Subcutaneous abdominal adipose tissue (tissue), 5 donors: ENCODE data around the gene OPHN1.
"Not testable (repeated sequence)": the region's sequence is repeated elsewhere in the genome, so short reads cannot be mapped to it uniquely, and the experiment has no call there.

Source experiments
- H3K27ac ChIP-seq: one replicate; pipeline ENCODE4 v1.7.0; 2013; ENCODE audit warnings: low read depth, mild to moderate bottlenecking, inconsistent platforms, low read length, moderate library complexity
- H3K27me3 ChIP-seq, 5 donors: one replicate each; pipeline ENCODE4 v1.7.0; 2013; ENCODE audit warnings: low read length in 5 of 5, inconsistent platforms in 1 of 5; ENCODE audit not compliant: control insufficient read depth in 5 of 5, insufficient read depth in 4 of 5
- H3K36me3 ChIP-seq, 5 donors: one replicate each; pipeline ENCODE4 v1.7.0; 2013; ENCODE audit warnings: low read length in 5 of 5; ENCODE audit not compliant: control insufficient read depth in 5 of 5, insufficient read depth in 5 of 5
- H3K4me1 ChIP-seq, 5 donors: one replicate each; pipeline ENCODE4 v1.7.0; 2013; ENCODE audit warnings: low read length in 5 of 5, mild to moderate bottlenecking in 3 of 5, moderate library complexity in 1 of 5; ENCODE audit not compliant: control insufficient read depth in 5 of 5, insufficient read depth in 5 of 5
- H3K4me3 ChIP-seq, 5 donors: one replicate each; pipeline ENCODE4 v1.7.0; 2013; ENCODE audit warnings: low read length in 5 of 5, low read depth in 1 of 5
- H3K9ac ChIP-seq, 5 donors: one replicate each; pipeline ENCODE4 v1.7.0; 2013; ENCODE audit warnings: low read length in 5 of 5, mild to moderate bottlenecking in 4 of 5, moderate library complexity in 3 of 5
- H3K9me3 ChIP-seq, 5 donors: one replicate each; pipeline ENCODE4 v1.7.0; 2013; ENCODE audit warnings: low read length in 5 of 5; ENCODE audit not compliant: control insufficient read depth in 5 of 5
- donor health status: healthy.
- donor health status: healthy.
- donor health status: healthy.
- donor health status: healthy.
- donor health status: healthy.

OPHN1 gene

DNA sequence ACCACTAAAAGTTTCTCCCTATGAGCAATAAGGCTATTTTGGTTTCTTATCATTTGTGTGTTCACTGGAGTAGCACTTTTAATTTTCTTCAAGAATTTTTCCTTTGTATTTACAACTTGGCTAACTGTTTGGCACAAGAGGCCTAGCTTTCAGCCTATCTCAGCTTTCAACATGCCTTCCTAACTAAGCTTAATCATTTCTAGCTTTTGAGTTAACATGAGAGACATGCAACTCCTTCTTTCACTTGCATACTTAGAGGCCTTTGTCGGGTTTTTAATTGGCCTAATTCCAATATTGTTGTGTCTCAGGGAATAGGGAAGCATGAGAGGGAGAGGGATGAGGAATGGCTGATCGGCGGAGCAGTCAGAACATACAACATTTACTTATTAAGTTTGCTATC lies 349.8 kb downstream of the OPHN1 start:
- no peaks in the 10 kb centered on the region for H3K27me3 ChIP-seq
- H3K9ac ChIP-seq = no peak overlapping the region
- peaks cover 0 to 12% (median 4%) of the 10 kb centered on the region in 5 donors for H3K4me1 ChIP-seq
- no peak overlapping the region for H3K4me3 ChIP-seq
- peaks cover 0 to 3% (median 0%) of the 10 kb centered on the region in 5 donors for H3K9me3 ChIP-seq
- no peaks in the 10 kb centered on the region for H3K36me3 ChIP-seq
- no peak overlapping the region for H3K27ac ChIP-seq

DNA sequence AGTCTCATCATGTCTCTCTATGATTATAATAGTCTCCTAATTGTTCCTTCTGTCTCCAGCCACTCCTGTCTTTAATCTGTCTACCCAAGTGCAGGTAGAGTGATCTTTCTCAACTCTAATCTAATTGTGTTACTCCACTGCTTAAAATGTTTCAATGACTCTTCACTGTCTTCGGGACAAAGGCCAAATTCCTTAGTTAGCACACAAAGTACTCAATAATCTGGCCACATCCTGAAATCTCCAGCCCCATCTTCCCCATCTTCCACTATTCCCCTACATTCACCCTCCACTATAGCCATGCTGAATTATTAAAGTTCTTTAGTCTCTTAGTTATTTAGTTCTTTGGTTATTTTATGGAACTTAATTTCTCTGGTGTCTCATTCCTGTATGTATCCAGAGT lies 353.3 kb downstream of the OPHN1 start:
- Histone ChIP-seq H3K4me3 (no peak overlapping the region), H3K27me3 (no peaks in the 10 kb centered on the region), H3K27ac (no peak overlapping the region), H3K4me1 (peaks cover 0 to 10% (median 4%) of the 10 kb centered on the region in 5 donors), H3K9ac (no peak overlapping the region), H3K36me3 (no peaks in the 10 kb centered on the region), H3K9me3 (peaks cover 0 to 3% (median 0%) of the 10 kb centered on the region in 5 donors)

DNA sequence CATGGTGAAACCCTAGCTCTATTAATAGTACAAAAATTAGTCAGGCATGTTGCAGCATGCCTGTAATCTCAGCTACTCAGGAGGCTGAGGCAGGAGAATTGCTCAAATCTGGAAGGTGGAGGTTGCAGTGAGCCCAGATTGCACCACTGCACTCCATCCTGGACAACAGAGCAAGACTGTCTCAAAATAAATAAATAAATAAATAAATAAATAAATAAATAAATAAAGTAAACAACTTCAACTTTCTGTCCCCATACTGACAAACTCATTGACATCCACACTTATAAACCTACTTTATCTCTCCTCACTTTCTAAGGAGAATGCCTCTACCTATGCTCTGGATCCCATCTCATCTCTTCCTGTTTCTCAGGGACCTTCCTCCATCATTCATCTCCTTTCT lies 354.5 kb downstream of the OPHN1 start:
- H3K27me3 ChIP-seq, H3K9me3 ChIP-seq, H3K9ac ChIP-seq, H3K4me1 ChIP-seq, H3K36me3 ChIP-seq, H3K4me3 ChIP-seq, H3K27ac ChIP-seq: not testable (repeated sequence)

DNA sequence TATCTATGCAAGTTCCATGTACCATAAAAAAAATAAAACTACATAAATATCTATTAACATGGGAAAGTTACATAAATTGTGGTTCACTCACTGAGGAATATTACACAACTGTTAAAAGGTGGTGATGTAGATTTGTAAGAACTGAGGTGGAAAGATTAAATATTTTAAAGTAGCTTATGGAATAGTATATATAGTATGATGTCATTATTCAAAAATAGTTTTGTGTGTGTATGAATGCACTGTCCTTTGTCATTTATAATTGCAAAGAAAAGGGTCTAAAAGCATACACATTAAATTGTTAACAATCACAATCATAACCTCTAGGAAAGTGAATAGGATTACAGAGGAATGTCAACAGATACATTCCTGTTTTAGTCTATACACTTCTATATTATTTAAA lies 355.9 kb downstream of the OPHN1 start:
- peaks cover 0 to 1% (median 0%) of the 10 kb centered on the region in 5 donors for H3K27me3 ChIP-seq
- peaks cover 0 to 4% (median 1%) of the 10 kb centered on the region in 5 donors for H3K36me3 ChIP-seq
- no peak overlapping the region for H3K9ac ChIP-seq
- no peaks in the 10 kb centered on the region for H3K4me1 ChIP-seq
- H3K4me3 ChIP-seq = no peak overlapping the region
- H3K27ac ChIP-seq = no peak overlapping the region
- H3K9me3 ChIP-seq = no peaks in the 10 kb centered on the region

DNA sequence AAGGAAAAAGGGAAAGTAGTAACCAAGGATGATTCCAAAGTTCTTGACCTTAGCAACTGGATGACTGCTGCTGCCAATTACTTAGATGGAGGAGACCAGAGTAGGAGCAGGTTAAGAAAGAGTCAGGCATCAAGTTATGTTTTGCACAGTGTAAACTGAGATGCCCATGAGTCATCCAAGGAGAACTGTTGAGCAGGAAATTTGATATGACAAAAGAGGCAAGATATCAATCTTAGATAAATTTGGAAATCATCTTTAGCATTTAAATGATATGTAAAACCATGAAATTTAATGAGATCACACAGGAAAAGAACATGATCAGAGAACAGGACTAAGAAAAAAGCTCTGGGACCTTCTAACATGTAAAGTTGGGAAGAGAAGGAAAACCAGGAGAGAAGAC lies 361.3 kb downstream of the OPHN1 start:
- Histone ChIP-seq H3K4me1 (no peaks in the 10 kb centered on the region), H3K27ac (no peak overlapping the region), H3K27me3 (peaks cover 0 to 4% (median 2%) of the 10 kb centered on the region in 5 donors), H3K9ac (no peak overlapping the region), H3K36me3 (peaks cover 4 to 16% (median 10%) of the 10 kb centered on the region in 5 donors), H3K4me3 (no peak overlapping the region), H3K9me3 (no peaks in the 10 kb centered on the region)

DNA sequence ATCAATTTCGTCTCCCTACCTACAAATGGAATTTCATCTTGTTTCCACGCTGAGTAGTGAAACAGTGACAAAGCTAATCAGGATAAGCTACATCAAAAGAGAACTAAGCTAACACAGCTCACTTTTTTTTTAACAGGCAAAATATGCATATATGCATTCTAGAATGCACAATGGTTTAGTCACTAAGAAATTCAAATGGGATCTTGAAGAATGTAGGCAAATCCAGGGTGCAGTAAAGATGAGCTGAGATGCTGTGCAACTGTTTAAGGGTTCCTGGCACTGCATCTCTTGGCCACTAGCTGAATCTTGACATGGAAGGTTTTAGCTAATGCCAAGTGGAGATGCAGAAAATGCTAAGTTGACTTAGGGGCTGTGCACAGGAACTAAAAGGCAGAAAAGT lies 363.2 kb downstream of the OPHN1 start:
- H3K4me3 ChIP-seq, H3K27ac ChIP-seq, H3K9me3 ChIP-seq, H3K4me1 ChIP-seq, H3K9ac ChIP-seq, H3K27me3 ChIP-seq: not testable (repeated sequence)
- peaks cover 4 to 16% (median 10%) of the 10 kb centered on the region in 5 donors for H3K36me3 ChIP-seq

DNA sequence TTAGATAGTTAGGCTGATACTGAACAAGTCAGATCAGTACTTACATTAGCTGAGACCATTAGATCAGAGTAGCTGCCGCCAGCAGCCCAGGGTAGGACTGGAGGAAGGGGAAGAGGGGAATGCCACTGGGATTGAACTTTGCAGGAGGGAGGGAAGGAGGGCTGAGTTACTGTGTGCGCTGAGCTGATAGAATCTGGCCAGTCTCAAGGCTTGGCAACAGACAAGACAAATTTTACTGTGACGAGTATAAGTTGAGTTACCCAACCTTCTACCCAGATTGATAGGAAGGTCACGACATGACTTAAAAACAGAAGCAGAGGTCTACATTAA lies 372.1 kb downstream of the OPHN1 start:
- H3K9ac ChIP-seq = no peak overlapping the region
- peaks cover 0 to 6% (median 0%) of the 10 kb centered on the region in 5 donors for H3K36me3 ChIP-seq
- no peak overlapping the region for H3K27ac ChIP-seq
- no peaks in the 10 kb centered on the region for H3K9me3 ChIP-seq
- H3K4me1 ChIP-seq = peaks cover 0 to 11% (median 0%) of the 10 kb centered on the region in 5 donors
- no peak overlapping the region for H3K4me3 ChIP-seq
- peaks cover 0 to 5% (median 0%) of the 10 kb centered on the region in 5 donors for H3K27me3 ChIP-seq

DNA sequence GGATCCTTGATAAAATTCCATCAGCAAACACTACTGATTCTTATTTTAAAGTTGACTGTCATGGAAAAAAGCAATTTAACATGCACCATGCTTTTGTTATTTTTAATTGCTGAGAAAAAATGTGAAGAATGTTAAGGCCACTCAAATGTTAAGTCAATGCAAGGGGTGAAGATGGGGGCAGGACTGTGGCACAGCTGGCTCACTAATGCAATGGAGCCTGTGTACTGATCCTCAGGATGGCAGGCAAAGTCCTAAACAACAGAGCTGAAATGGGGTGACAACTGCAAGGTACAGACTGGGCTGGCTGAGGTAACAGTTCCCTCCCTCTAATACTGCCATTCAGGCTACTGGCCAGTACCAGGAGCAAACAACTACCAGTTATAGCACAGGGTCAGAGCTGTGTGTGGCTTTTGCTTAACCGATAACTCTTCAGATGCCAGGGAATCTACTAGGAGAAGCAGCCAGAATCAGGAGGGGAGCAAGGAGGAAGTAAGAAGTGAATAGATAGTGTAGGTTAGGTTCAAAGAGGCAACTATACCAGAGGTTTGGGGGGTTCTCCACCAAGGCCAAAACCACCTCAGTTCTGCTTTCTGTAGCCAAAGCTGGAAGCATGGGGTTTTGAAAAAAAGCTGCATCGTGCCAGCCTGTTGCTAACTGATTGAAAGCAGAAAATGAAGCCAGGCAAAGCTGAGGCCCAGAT lies 372.6 kb downstream of the OPHN1 start:
- peaks cover 0 to 5% (median 0%) of the 10 kb centered on the region in 5 donors for H3K27me3 ChIP-seq
- no peaks in the 10 kb centered on the region for H3K9me3 ChIP-seq
- no peak overlapping the region for H3K4me3 ChIP-seq
- no peak overlapping the region for H3K27ac ChIP-seq
- H3K9ac ChIP-seq = no peak overlapping the region
- H3K36me3 ChIP-seq = peaks cover 0 to 6% (median 0%) of the 10 kb centered on the region in 5 donors
- H3K4me1 ChIP-seq = peaks cover 0 to 11% (median 0%) of the 10 kb centered on the region in 5 donors

DNA sequence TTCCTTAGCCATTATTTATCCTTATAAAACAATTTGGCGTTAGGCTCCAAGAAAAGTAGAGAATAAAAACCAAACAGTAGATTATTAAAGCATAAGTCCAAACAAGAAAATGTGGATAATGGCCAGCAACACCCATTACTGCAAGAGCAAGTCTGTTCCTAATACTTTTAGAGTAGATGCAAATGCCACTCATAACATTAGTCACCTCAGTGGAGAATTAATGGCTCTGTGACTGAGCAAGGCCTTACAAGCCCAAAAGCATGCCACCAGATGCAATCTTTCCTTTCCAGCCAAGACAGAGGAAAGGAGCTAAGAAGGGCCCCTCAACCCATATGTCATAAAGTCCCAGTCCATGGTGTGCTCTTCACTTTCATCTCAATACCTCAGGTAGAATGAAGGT lies 373.8 kb downstream of the OPHN1 start:
- Histone ChIP-seq H3K9me3 (no peaks in the 10 kb centered on the region), H3K4me3 (no peak overlapping the region), H3K27me3 (peaks cover 0 to 5% (median 0%) of the 10 kb centered on the region in 5 donors), H3K4me1 (peaks cover 0 to 11% (median 0%) of the 10 kb centered on the region in 5 donors), H3K36me3 (peaks cover 0 to 6% (median 0%) of the 10 kb centered on the region in 5 donors), H3K9ac (no peak overlapping the region), H3K27ac (no peak overlapping the region)

DNA sequence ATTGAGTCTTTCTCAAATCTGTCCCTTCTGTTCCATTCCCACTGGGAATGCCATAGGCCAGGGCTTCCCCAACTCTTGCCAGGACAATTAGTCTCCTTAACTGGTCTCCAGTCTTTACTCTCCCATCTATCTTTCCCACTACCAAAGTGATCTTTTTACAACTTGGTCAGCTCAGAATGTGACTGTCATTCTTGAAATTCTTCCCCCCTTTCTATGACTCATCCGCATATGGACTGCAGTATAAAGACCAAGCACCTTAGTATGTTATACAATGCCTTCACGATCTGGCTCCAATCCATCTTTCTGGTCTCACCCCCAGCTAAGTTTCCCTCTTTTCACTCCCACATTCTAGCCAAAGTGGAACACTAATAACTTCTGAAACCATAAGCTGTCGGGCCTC lies 383.8 kb downstream of the OPHN1 start:
- H3K27me3 ChIP-seq = peaks cover 0 to 6% (median 0%) of the 10 kb centered on the region in 5 donors
- peaks cover 0 to 5% (median 0%) of the 10 kb centered on the region in 5 donors for H3K4me1 ChIP-seq
- H3K9ac ChIP-seq = no peak overlapping the region
- H3K36me3 ChIP-seq = peaks cover 0 to 17% (median 11%) of the 10 kb centered on the region in 5 donors
- H3K9me3 ChIP-seq = no peaks in the 10 kb centered on the region
- H3K27ac ChIP-seq = no peak overlapping the region
- no peak overlapping the region for H3K4me3 ChIP-seq
